ENCODE data around the gene CCDC89. TPM values are rescaled to one million over a fixed set of nuclear protein-coding genes. Genes with fewer than 3 reads are reported as not detected.

The CCDC89 gene
- total and polyA plus RNA-seq, 10 of the 15 experiments (the other 5 are each of a cell fraction or from before 2014, with no cell fraction given) = 0.11 to 0.15 TPM; not detected in 8

- H3K27ac ChIP-seq (ENCODE audit: control insufficient read depth, insufficient read depth) = no peak overlapping the region
- H3K9ac ChIP-seq (ENCODE audit: control insufficient read depth, insufficient read depth, low read length) = no peak overlapping the region
- H3K79me2 ChIP-seq (ENCODE audit: control insufficient read depth, insufficient read depth, low read length) = no peaks in the 10 kb centered on the region
- no TSS peak for BruUV-seq (replicated peaks)
- in situ Hi-C loops (cut with MboI) (no loop called here), intact Hi-C loops (cut with micrococcal nuclease; ENCODE audit: unreplicated experiment) (no loop called here)
- POLR2A ChIA-PET = no interaction called here
- no peaks in the 10 kb centered on the region for H3K36me3 ChIP-seq (ENCODE audit: control insufficient read depth in 2 of 2, insufficient read depth in 2 of 2, low read length in 1 of 2)
- no peak overlapping the region for H3K4me3 ChIP-seq
- no peaks in the 10 kb centered on the region for H3K9me3 ChIP-seq (replicated peaks; ENCODE audit: control insufficient read depth, insufficient read depth, low read length)
- RAD21 ChIA-PET (ENCODE audit: unreplicated experiment) = no interaction called here
- CTCF ChIA-PET = no interaction called here
- no peak for TF ChIP-seq E2F4 (IDR thresholded peaks at IDR 0.05; ENCODE audit: low read depth, low read length)
- TF ChIP-seq TCF7 (IDR thresholded peaks at IDR 0.05; ENCODE audit: borderline replicate concordance) = no peak
- TF ChIP-seq ZNF24 (IDR thresholded peaks at IDR 0.05) = no peak
- no peak for TF ChIP-seq BCLAF1 (IDR thresholded peaks at IDR 0.05)
- no peak for TF ChIP-seq BCL3 (IDR thresholded peaks at IDR 0.05; ENCODE audit: borderline replicate concordance, insufficient read depth, low read depth, low read length, poor library complexity, severe bottlenecking)
- no peak for TF ChIP-seq E2F8 (IDR thresholded peaks at IDR 0.05; ENCODE audit: low read depth, partially characterized antibody)
- TF ChIP-seq KLF5 (IDR thresholded peaks at IDR 0.05; ENCODE audit: partially characterized antibody) = no peak
- no peak for TF ChIP-seq WRNIP1 (IDR thresholded peaks at IDR 0.05; ENCODE audit: borderline replicate concordance, low read depth, low read length)
- TF ChIP-seq TAF1 (IDR thresholded peaks at IDR 0.05; ENCODE audit: borderline replicate concordance, low read depth, low read length) = no peak
- TF ChIP-seq RELA (IDR thresholded peaks at IDR 0.05; ENCODE audit: borderline replicate concordance, partially characterized antibody) = no peak
- SMC1A ChIA-PET (ENCODE audit: uncharacterized antibody, unreplicated experiment) = interaction anchor here (1.2 kb wide), 1 partner anchor 9 kb away, joined by 3 read pairs; no protein-coding TSS in a partner anchor
- no peak overlapping the region for H3K4me2 ChIP-seq (ENCODE audit: control insufficient read depth, insufficient read depth)
- H2AFZ ChIP-seq (ENCODE audit: control insufficient read depth, low read depth, low read length) = no peak overlapping the region
- ATAC-seq (no peak), FAIRE-seq (no peak), DNase-seq (ENCODE audit: low read depth, low spot score) (no peak)
- 38% methylated on average over 3 of the region's 3 CpGs for WGBS (ENCODE audit: insufficient coverage, insufficient replicate concordance, low lambda C conversion rate, missing lambda C conversion rate)
- no peaks in the 10 kb centered on the region for H4K20me1 ChIP-seq (ENCODE audit: control insufficient read depth, insufficient read depth)
- no peaks in the 10 kb centered on the region for H3K4me1 ChIP-seq (ENCODE audit: control insufficient read depth, insufficient read depth, low read length)
- H3K27me3 ChIP-seq (replicated peaks in 1 of 2; ENCODE audit: control insufficient read depth in 2 of 2, insufficient read depth in 2 of 2, low read length in 1 of 2) = no peaks in the 10 kb centered on the region; a peak in 1 of 4 replicates
Observed at GRCh38 chr11:85726381-85726780, 40.4 kb upstream of the CCDC89 start.

Measured in GM12878 (cell line).